Measurements from ENCODE around the gene PTPRN2. TPM values are rescaled to one million over a fixed set of nuclear protein-coding genes. Genes with fewer than 3 reads are reported as not detected.

The PTPRN2 gene
- total RNA-seq, 2 experiments from 2014 or later, result 0.70 TPM; not detected in 1

- BruUV-seq (replicated peaks), result no TSS peak
- H3K27ac ChIP-seq (ENCODE audit: low read depth, low read length, poor library complexity, severe bottlenecking), result no peak overlapping the region
- no peaks in the 10 kb centered on the region for H4K20me1 ChIP-seq (ENCODE audit: insufficient read depth, low read length)
- H3K9me3 ChIP-seq (ENCODE audit: low read length), result no peaks in the 10 kb centered on the region
- intact Hi-C loops (cut with micrococcal nuclease; ENCODE audit: unreplicated experiment), result no loop called here
- no peak overlapping the region for H3K4me3 ChIP-seq (ENCODE audit: low read depth, low read length, poor library complexity, severe bottlenecking)
- CTCF ChIA-PET (ENCODE audit: unreplicated experiment), result no interaction called here
- TF ChIP-seq EZH2phosphoT487 (IDR thresholded peaks at IDR 0.05; ENCODE audit: borderline replicate concordance, low read depth, low read length), result no peak
- TF ChIP-seq, protein P1, sequence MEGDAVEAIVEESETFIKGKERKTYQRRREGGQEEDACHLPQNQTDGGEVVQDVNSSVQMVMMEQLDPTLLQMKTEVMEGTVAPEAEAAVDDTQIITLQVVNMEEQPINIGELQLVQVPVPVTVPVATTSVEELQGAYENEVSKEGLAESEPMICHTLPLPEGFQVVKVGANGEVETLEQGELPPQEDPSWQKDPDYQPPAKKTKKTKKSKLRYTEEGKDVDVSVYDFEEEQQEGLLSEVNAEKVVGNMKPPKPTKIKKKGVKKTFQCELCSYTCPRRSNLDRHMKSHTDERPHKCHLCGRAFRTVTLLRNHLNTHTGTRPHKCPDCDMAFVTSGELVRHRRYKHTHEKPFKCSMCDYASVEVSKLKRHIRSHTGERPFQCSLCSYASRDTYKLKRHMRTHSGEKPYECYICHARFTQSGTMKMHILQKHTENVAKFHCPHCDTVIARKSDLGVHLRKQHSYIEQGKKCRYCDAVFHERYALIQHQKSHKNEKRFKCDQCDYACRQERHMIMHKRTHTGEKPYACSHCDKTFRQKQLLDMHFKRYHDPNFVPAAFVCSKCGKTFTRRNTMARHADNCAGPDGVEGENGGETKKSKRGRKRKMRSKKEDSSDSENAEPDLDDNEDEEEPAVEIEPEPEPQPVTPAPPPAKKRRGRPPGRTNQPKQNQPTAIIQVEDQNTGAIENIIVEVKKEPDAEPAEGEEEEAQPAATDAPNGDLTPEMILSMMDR (conservative IDR thresholded peaks at IDR 0.05; ENCODE audit: low read length), result no peak
- no peaks in the 10 kb centered on the region for H3K4me1 ChIP-seq (ENCODE audit: insufficient read depth, low read length, poor library complexity, severe bottlenecking)
- H3K4me2 ChIP-seq (ENCODE audit: low read length), result no peak overlapping the region
- POLR2A ChIA-PET, result no interaction called here
- no peaks in the 10 kb centered on the region for H3K79me2 ChIP-seq (ENCODE audit: insufficient read depth, low read depth, low read length)
- no peak for DNase-seq (ENCODE audit: low spot score)
- H3K36me3 ChIP-seq (ENCODE audit: insufficient read depth, low read length), result no peaks in the 10 kb centered on the region
- H3K9me2 ChIP-seq (ENCODE audit: insufficient read depth, low read length), result no peaks in the 10 kb centered on the region
- no peak overlapping the region for H2AFZ ChIP-seq (ENCODE audit: low read length)
Measured at GRCh38 chr7:157577061-157577460, 1010.6 kb downstream of the PTPRN2 start.

DNA sequence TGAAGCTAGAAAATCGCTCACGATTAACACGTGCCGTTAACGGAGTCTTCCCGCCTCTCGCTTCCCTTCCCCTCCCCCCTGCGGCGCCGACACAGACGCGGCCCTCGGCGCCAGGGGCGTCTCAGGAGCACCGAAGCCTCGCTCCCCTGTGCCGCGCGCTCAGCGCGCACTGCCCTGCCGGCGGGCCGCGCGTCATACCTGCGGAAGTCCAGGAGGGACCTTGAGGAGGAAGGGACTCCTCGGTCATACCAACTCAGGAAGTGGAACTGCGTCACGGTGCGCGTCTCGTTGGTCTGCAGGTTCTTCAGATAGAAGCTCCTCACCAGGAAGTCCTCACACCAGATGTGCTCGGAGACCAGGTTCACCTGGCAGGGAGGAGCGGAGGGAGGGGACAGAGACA is 1011.2 kb downstream of the PTPRN2 start:
- ChIA-PET POLR2A (no interaction called here), CTCF (ENCODE audit: unreplicated experiment) (no interaction called here)
- H3K4me2 ChIP-seq (ENCODE audit: low read length), result no peak overlapping the region
- H3K4me1 ChIP-seq (ENCODE audit: insufficient read depth, low read length, poor library complexity, severe bottlenecking), result no peaks in the 10 kb centered on the region
- intact Hi-C loops (cut with micrococcal nuclease; ENCODE audit: unreplicated experiment), result no loop called here
- H3K36me3 ChIP-seq (ENCODE audit: insufficient read depth, low read length), result no peaks in the 10 kb centered on the region
- H3K27ac ChIP-seq (ENCODE audit: low read depth, low read length, poor library complexity, severe bottlenecking), result no peak overlapping the region
- DNase-seq (ENCODE audit: low spot score), result no peak
- no peaks in the 10 kb centered on the region for H3K9me2 ChIP-seq (ENCODE audit: insufficient read depth, low read length)
- H3K4me3 ChIP-seq (ENCODE audit: low read depth, low read length, poor library complexity, severe bottlenecking), result no peak overlapping the region
- H4K20me1 ChIP-seq (ENCODE audit: insufficient read depth, low read length), result no peaks in the 10 kb centered on the region
- no peaks in the 10 kb centered on the region for H3K9me3 ChIP-seq (ENCODE audit: low read length)
- BruUV-seq (replicated peaks), result no TSS peak
- H2AFZ ChIP-seq (ENCODE audit: low read length), result no peak overlapping the region
- no peaks in the 10 kb centered on the region for H3K79me2 ChIP-seq (ENCODE audit: insufficient read depth, low read depth, low read length)
- TF ChIP-seq, protein P1 (conservative IDR thresholded peaks at IDR 0.05; ENCODE audit: low read length), result no peak
- TF ChIP-seq EZH2phosphoT487 (IDR thresholded peaks at IDR 0.05; ENCODE audit: borderline replicate concordance, low read depth, low read length), result no peak

GRCh38 chr7:157575777-157576176 is 1011.8 kb downstream of the PTPRN2 start:
- BruUV-seq (replicated peaks), result no TSS peak
- no peak overlapping the region for H3K27ac ChIP-seq (ENCODE audit: low read depth, low read length, poor library complexity, severe bottlenecking)
- ChIA-PET CTCF (ENCODE audit: unreplicated experiment) (no interaction called here), POLR2A (no interaction called here)
- no peak overlapping the region for H3K4me2 ChIP-seq (ENCODE audit: low read length)
- H3K9me3 ChIP-seq (ENCODE audit: low read length), result no peaks in the 10 kb centered on the region
- no peaks in the 10 kb centered on the region for H3K36me3 ChIP-seq (ENCODE audit: insufficient read depth, low read length)
- intact Hi-C loops (cut with micrococcal nuclease; ENCODE audit: unreplicated experiment), result no loop called here
- H2AFZ ChIP-seq (ENCODE audit: low read length), result no peak overlapping the region
- no peaks in the 10 kb centered on the region for H3K9me2 ChIP-seq (ENCODE audit: insufficient read depth, low read length)
- H3K4me3 ChIP-seq (ENCODE audit: low read depth, low read length, poor library complexity, severe bottlenecking), result no peak overlapping the region
- H4K20me1 ChIP-seq (ENCODE audit: insufficient read depth, low read length), result no peaks in the 10 kb centered on the region
- no peaks in the 10 kb centered on the region for H3K79me2 ChIP-seq (ENCODE audit: insufficient read depth, low read depth, low read length)
- TF ChIP-seq EZH2phosphoT487 (IDR thresholded peaks at IDR 0.05; ENCODE audit: borderline replicate concordance, low read depth, low read length), result no peak
- TF ChIP-seq, protein P1 (conservative IDR thresholded peaks at IDR 0.05; ENCODE audit: low read length), result no peak
- no peak for DNase-seq (ENCODE audit: low spot score)
- no peaks in the 10 kb centered on the region for H3K4me1 ChIP-seq (ENCODE audit: insufficient read depth, low read length, poor library complexity, severe bottlenecking)

Data from OCI-LY7 (cell line).